K562 (cell line): ENCODE data around the gene APIP. TPM values are rescaled to one million over a fixed set of nuclear protein-coding genes. Genes with fewer than 3 reads are reported as not detected.

Experiments used
- ATAC-seq: fragments of 200-7000 bp; cut with Tn5 transposase; 3 replicates; pipeline ENCODE4 v1.9.1; 2020; ENCODE audit warnings: moderate library complexity
- BruUV-seq: library from RNA; stranded (reverse); fragments of 400-500 nt; replicated peaks from 2 replicates; lab custom pipeline; 2021; lab: Mats Ljungman, UMichigan
- CTCF ChIA-PET: fragments of 300-600 bp; formaldehyde crosslinking; extraction: SDS; loops from one replicate; lab custom pipeline; 2021; ENCODE audit warnings: low intra/inter-chr PET ratio; lab: Yijun Ruan, JAX
- POLR2A ChIA-PET: fragments of 300-600, 350-650 bp; sonication (Branson Sonifier 250); formaldehyde crosslinking; extraction: SDS; loops from one replicate; lab custom pipeline; 2021; ENCODE audit warnings: antibody characterized with exemption, inconsistent platforms; lab: Yijun Ruan, JAX
- DNase-seq, 4 experiments: peaks; one replicate each; pipeline versions ENCODE4 v3.0.0 to v3.0.0-alpha.2; 2011 to 2018; ENCODE audit warnings: low spot score in 3 of 4, mixed read lengths in 3 of 4; ENCODE audit errors: extremely low read depth in 1 of 4
- FAIRE-seq: peaks from 2 replicates; lab custom pipeline; 2011; peaks lifted over from hg19 to GRCh38; lab: Jason Lieb, UNC
- H2AFZ ChIP-seq: 2 replicates; pipeline ENCODE4 v1.6.0; 2011; ENCODE audit warnings: low read depth, low read length, control low read depth, inconsistent platforms
- H3K27ac ChIP-seq: fragments of 200-600 bp; 3 replicates; pipeline ENCODE4 v1.8.0; 2011; ENCODE audit warnings: low read depth, mild to moderate bottlenecking, control low read depth, inconsistent platforms, low read length, moderate library complexity, mixed read lengths; ENCODE audit errors: extremely low read depth
- H3K27me3 ChIP-seq, 2 experiments: fragments of 300-600 bp in 1 of 2; 2 replicates in 1 of 2; 3 replicates in 1 of 2; pipeline versions ENCODE4 v1.6.0 to v1.8.0; 2011; ENCODE audit warnings: inconsistent platforms in 2 of 2, low read length in 2 of 2, mild to moderate bottlenecking in 1 of 2, mixed read lengths in 1 of 2, moderate library complexity in 1 of 2; ENCODE audit not compliant: control insufficient read depth in 2 of 2, insufficient read depth in 2 of 2
- H3K36me3 ChIP-seq: fragments of 300-600 bp; 3 replicates; pipeline ENCODE4 v1.8.0; 2011; ENCODE audit warnings: mild to moderate bottlenecking, low read length, inconsistent platforms; ENCODE audit not compliant: control insufficient read depth, insufficient read depth
- H3K4me1 ChIP-seq, 2 experiments: fragments of 200-600 bp in 1 of 2; replicated peaks in 1 of 2; 2 replicates in 1 of 2; 3 replicates in 1 of 2; pipeline versions ENCODE4 v1.5.1 to v1.8.0; 2011; ENCODE audit warnings: inconsistent platforms in 2 of 2, low read length in 2 of 2, mild to moderate bottlenecking in 1 of 2, mixed read lengths in 1 of 2, moderate library complexity in 1 of 2; ENCODE audit not compliant: control insufficient read depth in 2 of 2, insufficient read depth in 2 of 2
- H3K4me2 ChIP-seq: 2 replicates; pipeline ENCODE4 v1.6.1; 2011; ENCODE audit warnings: low read length, control low read depth, inconsistent platforms, mixed read lengths; ENCODE audit not compliant: insufficient read depth
- H3K4me3 ChIP-seq: fragments of 200-600 bp; sonication (generic), shearing (Covaris generic); 2 replicates; pipeline ENCODE4 v1.5.1; 2016; ENCODE audit warnings: control low read depth, inconsistent platforms
- H3K79me2 ChIP-seq: fragments of 200-600 bp; 3 replicates; pipeline ENCODE4 v1.8.0; 2011; ENCODE audit warnings: low read length, inconsistent platforms; ENCODE audit not compliant: control insufficient read depth, insufficient read depth
- H3K9ac ChIP-seq, 2 experiments: 2 replicates each; pipeline versions ENCODE4 v1.6.0 to v1.6.1; 2011; ENCODE audit warnings: low read depth in 2 of 2, low read length in 2 of 2, control low read depth in 1 of 2, inconsistent platforms in 1 of 2, mild to moderate bottlenecking in 1 of 2, mixed read lengths in 1 of 2; ENCODE audit not compliant: insufficient read depth in 1 of 2
- H3K9me1 ChIP-seq: one replicate; pipeline ENCODE4 v1.6.0; 2011; ENCODE audit warnings: inconsistent platforms, mild to moderate bottlenecking, low read length, moderate library complexity; ENCODE audit not compliant: control insufficient read depth, insufficient read depth
- H3K9me3 ChIP-seq: replicated peaks from 2 replicates; pipeline ENCODE4 v1.5.1; 2011; ENCODE audit warnings: low read depth, low read length, inconsistent platforms; ENCODE audit not compliant: control insufficient read depth, insufficient read depth
- H4K20me1 ChIP-seq: replicated peaks from 2 replicates; pipeline ENCODE4 v1.6.1; 2011; ENCODE audit warnings: low read length, inconsistent platforms, mixed read lengths; ENCODE audit not compliant: control insufficient read depth, insufficient read depth
- CHD4 ChIP-seq: fragments of 200-600 bp; sonication (generic); IDR thresholded peaks from 3 replicates; pipeline ENCODE4 v1.6.1; 2012; ENCODE audit warnings: low read depth, mild to moderate bottlenecking, mixed read lengths, low read length, inconsistent platforms; ENCODE audit not compliant: insufficient read depth, insufficient replicate concordance, poor library complexity, severe bottlenecking
- CREM ChIP-seq: IDR thresholded peaks from 2 replicates; pipeline ENCODE4 v1.6.1; 2014; ENCODE audit warnings: antibody characterized with exemption, low read depth
- CTCF ChIP-seq, 3 experiments: IDR thresholded peaks in 2 of 3; conservative IDR thresholded peaks in 1 of 3; 2 replicates each; pipeline ENCODE4 v1.5.1; 2011 to 2012; ENCODE audit warnings: low read length in 3 of 3, mild to moderate bottlenecking in 3 of 3, control low read depth in 2 of 3, improper control_type of control experiment in 1 of 3, inconsistent platforms in 1 of 3, low read depth in 1 of 3, mixed read lengths in 1 of 3, moderate library complexity in 1 of 3; ENCODE audit not compliant: insufficient read depth in 2 of 3
- DMBX1 ChIP-seq: fragments of 250-450 bp; sonication (Bioruptor Pico); IDR thresholded peaks from 2 replicates; pipeline ENCODE4 v1.8.0; 2022; ENCODE audit warnings: inconsistent platforms, mild to moderate bottlenecking, moderate library complexity, borderline replicate concordance
- E2F8 ChIP-seq: fragments of 450-650 bp; IDR thresholded peaks from 2 replicates; pipeline ENCODE4 v1.7.1; 2018; ENCODE audit warnings: mild to moderate bottlenecking, low read depth; ENCODE audit not compliant: partially characterized antibody
- FIP1L1 ChIP-seq: fragments of 200-400 bp; formaldehyde crosslinking; IDR thresholded peaks from 2 replicates; pipeline ENCODE4 v1.6.1; 2018; ENCODE audit warnings: mild to moderate bottlenecking, low read depth, low read length; ENCODE audit not compliant: poor library complexity, severe bottlenecking
- HMG20B ChIP-seq: fragments of 250-450 bp; sonication (Bioruptor Pico); IDR thresholded peaks from 2 replicates; pipeline ENCODE4 v1.5.0; 2021; ENCODE audit warnings: mild to moderate bottlenecking
- KAT7 ChIP-seq: sonication (generic); formaldehyde crosslinking; IDR thresholded peaks from 2 replicates; pipeline ENCODE4 v1.8.0; 2022; ENCODE audit warnings: missing genetic modification reagents, mild to moderate bottlenecking, borderline replicate concordance
- NCOA1 ChIP-seq: fragments of 450-650 bp; IDR thresholded peaks from 2 replicates; pipeline ENCODE4 v1.6.1; 2016; ENCODE audit warnings: low read depth
- NR2C1 ChIP-seq, 2 experiments: fragments of 450-650 bp; IDR thresholded peaks; 2 replicates each; pipeline ENCODE4 v1.6.1; 2017; ENCODE audit warnings: mild to moderate bottlenecking in 2 of 2, antibody characterized with exemption in 1 of 2, inconsistent platforms in 1 of 2, missing compliant biosample characterization in 1 of 2, missing genetic modification characterization in 1 of 2
- RAD21 ChIP-seq, 2 experiments: fragments of 250-450 bp in 1 of 2; fragments of 450-650 bp in 1 of 2; sonication (Bioruptor Pico) in 1 of 2; formaldehyde crosslinking in 1 of 2; IDR thresholded peaks in 1 of 2; conservative IDR thresholded peaks in 1 of 2; 2 replicates each; pipeline versions ENCODE4 v1.4.0 to v1.8.0; 2020 to 2022; ENCODE audit warnings: mild to moderate bottlenecking in 2 of 2, moderate library complexity in 1 of 2
- SMC3 ChIP-seq: conservative IDR thresholded peaks from 2 replicates; pipeline ENCODE4 v1.6.1; 2011; ENCODE audit warnings: low read depth, low read length, improper control_type of control experiment; ENCODE audit not compliant: insufficient read depth
- YY1 ChIP-seq, 3 experiments: IDR thresholded peaks; 2 replicates each; pipeline ENCODE4 v1.6.1; 2011; ENCODE audit warnings: low read length in 2 of 3, mild to moderate bottlenecking in 2 of 3, moderate library complexity in 2 of 3, borderline replicate concordance in 1 of 3, control low read depth in 1 of 3, low read depth in 1 of 3; ENCODE audit not compliant: insufficient read depth in 3 of 3, insufficient replicate concordance in 2 of 3, control insufficient read depth in 1 of 3, insufficient read length in 1 of 3; ENCODE audit errors: extremely low read depth in 1 of 3
- ZNF212 ChIP-seq: fragments of 450-650 bp; formaldehyde crosslinking; IDR thresholded peaks from 2 replicates; pipeline ENCODE4 v1.4.0; 2020; ENCODE audit warnings: mild to moderate bottlenecking
- WGBS: fragments of 100-300 bp; shearing (Covaris generic); methylation state at CpG from one replicate; pipeline ENCODE4 v1.1.6; 2016; ENCODE audit warnings: low coverage, mixed read lengths; ENCODE audit not compliant: insufficient coverage; ENCODE audit errors: missing lambda C conversion rate; 5-methylcytosine and 5-hydroxymethylcytosine counted together
- in situ Hi-C: fragments of 300-500 bp; cut with MboI; formaldehyde crosslinking; loops from 4 replicates; pipeline ENCODE4 v1.15.0; 2018; ENCODE audit warnings: inconsistent platforms, mixed read lengths
- intact Hi-C: fragments of 100-400 bp; cut with micrococcal nuclease; formaldehyde crosslinking; loops from 2 replicates; pipeline ENCODE4 v1.14.2; 2022
- polyA plus RNA-seq, 8 experiments: library from polyadenylated mRNA; depleted of rRNA in 4 of 8; stranded (reverse) in 5 of 8; unstranded in 3 of 8; fragments of >200 nt; fragmentation: Nextera tagmentation in 2 of 8; fragmentation: Illumina TruSeq in 1 of 8; extraction: Ambion mirVana in 2 of 8; extraction: Trizol in 1 of 8; gene quantifications; 2 replicates each; pipeline versions ENCODE4 v1.2.1 to v1.2.3, GENCODE V29; 2011 to 2014; ENCODE audit warnings: inconsistent platforms in 1 of 8, missing spikeins in 1 of 8
- total RNA-seq, 7 experiments: library from RNA; depleted of rRNA in 6 of 7; stranded (reverse); fragments of >200 nt in 6 of 7; fragmentation: Illumina TruSeq in 2 of 7; extraction: Trizol in 2 of 7; gene quantifications; 2 replicates each; pipeline versions ENCODE4 v1.2.1 to v1.2.3, GENCODE V29; 2011 to 2021; ENCODE audit warnings: low replicate concordance in 1 of 7

Gene APIP
- total and polyA plus RNA-seq, 9 of the 15 experiments (the other 6 are each of a cell fraction or from before 2014, with no cell fraction given) = 63.7 to 110 (median 82.8) TPM

- CTCF ChIA-PET = interaction anchor here (1.4 kb wide), 1 partner anchor 251 kb away, joined by 3 read pairs; no protein-coding TSS in a partner anchor
- POLR2A ChIA-PET = no interaction called here
- Histone ChIP-seq H3K9me3 (no peaks in the 10 kb centered on the region), H2AFZ (no peak overlapping the region), H3K79me2 (no peaks in the 10 kb centered on the region), H3K4me1 (no peaks in the 10 kb centered on the region), H3K27me3 (no peaks in the 10 kb centered on the region), H3K9ac (no peak overlapping the region), H3K4me2 (no peak overlapping the region), H3K4me3 (no peak overlapping the region), H3K9me1 (no peaks in the 10 kb centered on the region), H3K36me3 (no peaks in the 10 kb centered on the region), H3K27ac (no peak overlapping the region), H4K20me1 (no peaks in the 10 kb centered on the region)
- WGBS = 48% methylated on average over 4 of the region's 4 CpGs
- ATAC-seq (peak; percentile 66), DNase-seq (no peak), FAIRE-seq (no peak)
- in situ Hi-C loops = no loop called here
- BruUV-seq = no TSS peak
- intact Hi-C loops = loop anchor here (5.0 kb wide), 1 partner anchor 45 kb away; no protein-coding TSS in a partner anchor
- 0 out of 2 replicates have a peak, but pooled peaks have one; percentile 5 for TF ChIP-seq SMC3
- TF ChIP-seq DMBX1 (CRISPR knock-in tag) = no peak
- peak; percentile 36 to 80 (median 37); a peak in 5 of 6 replicates for TF ChIP-seq CTCF (IDR thresholded peaks at IDR 0.05 in 2 of 3, conservative IDR thresholded peaks at IDR 0.05 in 1 of 3; ENCODE audit: insufficient read depth in 2 of 3, low read depth in 1 of 3, low read length in 3 of 3)
- no peak for TF ChIP-seq YY1 (IDR thresholded peaks at IDR 0.05; ENCODE audit: borderline replicate concordance in 1 of 3, control insufficient read depth in 1 of 3, extremely low read depth in 1 of 3, insufficient read depth in 3 of 3, insufficient read length in 1 of 3, insufficient replicate concordance in 2 of 3, low read depth in 1 of 3, low read length in 2 of 3)
- no peak for TF ChIP-seq NR2C1 (IDR thresholded peaks at IDR 0.05)
- TF ChIP-seq NR2C1 (tag; IDR thresholded peaks at IDR 0.05) = peak; percentile 44
- TF ChIP-seq NCOA1 = no peak
- no peak for TF ChIP-seq ZNF212 (CRISPR knock-in tag)
- TF ChIP-seq HMG20B (CRISPR knock-in tag) = no peak
- no peak for TF ChIP-seq CHD4
- TF ChIP-seq KAT7 = no peak
- no peak for TF ChIP-seq E2F8
- no peak for TF ChIP-seq FIP1L1
- TF ChIP-seq CREM = no peak
- TF ChIP-seq RAD21 (CRISPR knock-in tag; conservative IDR thresholded peaks at IDR 0.05 in 1 of 2, IDR thresholded peaks at IDR 0.05 in 1 of 2) = peak in 1 of 2 experiments; percentile 33; a peak in 1 of 4 replicates
Observed at GRCh38 chr11:34836958-34837856, 79.0 kb downstream of the APIP start.
